ENCODE measurements around the gene GPRC5C. TPM values are rescaled to one million over a fixed set of nuclear protein-coding genes. Genes with fewer than 3 reads are reported as not detected.

GPRC5C gene
- total RNA-seq, 1 donor: 2.9 TPM

DNA sequence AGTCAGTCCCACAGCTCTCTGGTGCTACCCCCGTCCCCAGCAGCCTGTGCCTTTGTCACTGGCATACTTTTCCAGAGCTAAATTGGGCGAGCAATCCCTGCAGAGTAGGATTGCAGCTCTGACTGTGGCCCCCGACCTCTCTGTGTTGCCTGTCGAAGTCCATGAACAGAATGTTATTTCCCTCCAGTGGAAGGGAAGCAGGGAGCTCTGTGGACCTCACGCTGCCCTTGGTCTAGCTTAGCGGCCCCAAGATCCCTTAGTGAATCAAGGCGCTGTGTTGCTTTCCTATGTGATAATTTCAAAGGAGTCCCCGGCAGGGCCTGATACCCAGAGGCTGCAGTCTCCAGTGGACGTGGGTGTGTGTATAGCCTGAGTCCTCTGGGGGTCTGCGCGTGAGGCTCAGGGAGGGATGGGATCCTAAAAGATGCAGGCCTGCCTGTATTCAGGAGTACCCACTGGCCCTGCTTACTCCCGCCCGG lies 19.1 kb downstream of the GPRC5C start:
- no peaks in the 10 kb centered on the region for H3K36me3 ChIP-seq (ENCODE audit: insufficient read depth, low read length)
- H3K4me2 ChIP-seq (ENCODE audit: insufficient read depth, low read length): no peak overlapping the region
- peaks cover 4% of the 10 kb centered on the region for H3K4me1 ChIP-seq (ENCODE audit: insufficient read depth, low read length)
- peak; percentile 74 for DNase-seq (ENCODE audit: insufficient read length, low spot score, missing footprints)
- H3K27ac ChIP-seq (ENCODE audit: low read depth, low read length): no peak overlapping the region
- H3K79me2 ChIP-seq (ENCODE audit: insufficient read depth, low read length): no peaks in the 10 kb centered on the region
- TF ChIP-seq, protein P1, sequence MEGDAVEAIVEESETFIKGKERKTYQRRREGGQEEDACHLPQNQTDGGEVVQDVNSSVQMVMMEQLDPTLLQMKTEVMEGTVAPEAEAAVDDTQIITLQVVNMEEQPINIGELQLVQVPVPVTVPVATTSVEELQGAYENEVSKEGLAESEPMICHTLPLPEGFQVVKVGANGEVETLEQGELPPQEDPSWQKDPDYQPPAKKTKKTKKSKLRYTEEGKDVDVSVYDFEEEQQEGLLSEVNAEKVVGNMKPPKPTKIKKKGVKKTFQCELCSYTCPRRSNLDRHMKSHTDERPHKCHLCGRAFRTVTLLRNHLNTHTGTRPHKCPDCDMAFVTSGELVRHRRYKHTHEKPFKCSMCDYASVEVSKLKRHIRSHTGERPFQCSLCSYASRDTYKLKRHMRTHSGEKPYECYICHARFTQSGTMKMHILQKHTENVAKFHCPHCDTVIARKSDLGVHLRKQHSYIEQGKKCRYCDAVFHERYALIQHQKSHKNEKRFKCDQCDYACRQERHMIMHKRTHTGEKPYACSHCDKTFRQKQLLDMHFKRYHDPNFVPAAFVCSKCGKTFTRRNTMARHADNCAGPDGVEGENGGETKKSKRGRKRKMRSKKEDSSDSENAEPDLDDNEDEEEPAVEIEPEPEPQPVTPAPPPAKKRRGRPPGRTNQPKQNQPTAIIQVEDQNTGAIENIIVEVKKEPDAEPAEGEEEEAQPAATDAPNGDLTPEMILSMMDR (IDR thresholded peaks at IDR 0.05; ENCODE audit: extremely low read depth, low read depth, low read length): no peak
- no peaks in the 10 kb centered on the region for H4K20me1 ChIP-seq (ENCODE audit: insufficient read depth, low read length)
- no peak overlapping the region for H2AFZ ChIP-seq (ENCODE audit: low read length)
- H3K27me3 ChIP-seq (ENCODE audit: insufficient read depth, low read length): peaks cover 10% of the 10 kb centered on the region
- H3K4me3 ChIP-seq (ENCODE audit: insufficient read depth, low read length): no peak overlapping the region
- H3K9me3 ChIP-seq (ENCODE audit: low read depth, low read length): no peaks in the 10 kb centered on the region

DNA sequence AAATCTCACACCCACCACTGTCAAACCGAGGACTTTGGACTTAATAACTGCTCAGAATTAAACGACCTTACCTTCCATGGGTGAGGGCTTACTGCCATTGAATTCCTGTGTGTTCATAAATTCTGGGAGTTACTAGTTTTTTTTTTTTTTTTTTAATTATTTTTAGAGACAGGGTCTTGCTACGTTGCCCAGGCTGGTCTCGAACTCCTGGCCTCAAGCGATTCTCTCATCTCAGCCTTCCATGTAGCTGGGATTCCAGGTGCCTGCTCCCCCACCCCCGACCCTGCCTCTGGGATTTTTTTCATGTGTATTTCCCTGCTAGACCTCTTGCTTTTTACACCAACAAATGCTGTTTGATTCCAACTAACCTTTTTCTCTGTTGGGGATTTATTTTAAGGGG lies 19.7 kb downstream of the GPRC5C start:
- Histone ChIP-seq H3K4me3 (ENCODE audit: insufficient read depth, low read length) (no peak overlapping the region), H3K79me2 (ENCODE audit: insufficient read depth, low read length) (no peaks in the 10 kb centered on the region), H3K27ac (ENCODE audit: low read depth, low read length) (no peak overlapping the region), H4K20me1 (ENCODE audit: insufficient read depth, low read length) (no peaks in the 10 kb centered on the region), H3K27me3 (ENCODE audit: insufficient read depth, low read length) (peaks cover 10% of the 10 kb centered on the region), H3K4me1 (ENCODE audit: insufficient read depth, low read length) (peaks cover 4% of the 10 kb centered on the region), H3K9me3 (ENCODE audit: low read depth, low read length) (no peaks in the 10 kb centered on the region), H3K4me2 (ENCODE audit: insufficient read depth, low read length) (no peak overlapping the region), H3K36me3 (ENCODE audit: insufficient read depth, low read length) (no peaks in the 10 kb centered on the region), H2AFZ (ENCODE audit: low read length) (no peak overlapping the region)
- TF ChIP-seq, protein P1 (IDR thresholded peaks at IDR 0.05; ENCODE audit: extremely low read depth, low read depth, low read length): no peak
- DNase-seq (ENCODE audit: insufficient read length, low spot score, missing footprints): no peak

DNA sequence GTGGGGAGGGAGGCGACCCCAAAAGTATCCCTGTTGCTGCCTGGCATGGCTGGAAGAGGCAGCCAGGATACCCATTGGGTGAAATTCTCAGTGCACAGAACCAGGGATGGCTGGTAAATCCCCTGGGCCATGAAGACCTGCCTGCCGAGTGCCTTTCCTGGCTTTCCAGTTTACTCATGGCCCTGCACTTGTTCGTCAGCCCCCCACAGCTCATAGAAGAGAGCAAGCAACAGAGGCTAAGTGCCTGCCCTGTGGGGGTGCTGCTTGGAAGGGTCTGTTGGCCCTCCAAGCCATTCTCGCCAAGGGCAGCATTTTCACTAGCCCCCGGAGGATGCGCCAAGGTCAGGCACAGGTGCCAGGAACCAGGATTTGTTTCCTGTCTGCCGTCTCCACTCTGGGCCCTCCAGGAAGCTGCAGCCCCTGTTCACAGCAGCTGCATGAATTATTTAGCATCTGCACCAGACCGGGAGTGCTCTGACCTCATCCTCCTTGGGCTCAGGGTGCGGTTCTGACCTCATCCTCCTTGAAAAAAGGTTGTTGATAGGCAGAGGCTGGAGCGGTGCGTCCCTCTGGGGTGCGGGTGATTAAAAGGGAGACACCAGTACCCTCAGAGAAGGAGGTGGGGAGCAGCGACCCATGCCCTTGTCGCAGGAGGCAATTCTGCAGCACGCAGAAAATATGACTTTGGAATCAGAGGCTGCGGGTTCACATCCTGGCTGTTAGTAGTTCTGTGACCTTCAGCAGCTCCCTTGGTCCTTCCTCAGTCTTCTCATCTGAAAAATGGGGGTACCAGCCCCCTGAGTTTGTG lies 20.3 kb downstream of the GPRC5C start:
- TF ChIP-seq, protein P1 (IDR thresholded peaks at IDR 0.05; ENCODE audit: extremely low read depth, low read depth, low read length): no peak
- H3K4me1 ChIP-seq (ENCODE audit: insufficient read depth, low read length): peaks cover 4% of the 10 kb centered on the region
- no peak overlapping the region for H3K4me3 ChIP-seq (ENCODE audit: insufficient read depth, low read length)
- no peaks in the 10 kb centered on the region for H3K9me3 ChIP-seq (ENCODE audit: low read depth, low read length)
- no peaks in the 10 kb centered on the region for H3K36me3 ChIP-seq (ENCODE audit: insufficient read depth, low read length)
- no peak overlapping the region for H3K4me2 ChIP-seq (ENCODE audit: insufficient read depth, low read length)
- H3K79me2 ChIP-seq (ENCODE audit: insufficient read depth, low read length): no peaks in the 10 kb centered on the region
- peak; percentile 66 for DNase-seq (ENCODE audit: insufficient read length, low spot score, missing footprints)
- peaks cover 10% of the 10 kb centered on the region for H3K27me3 ChIP-seq (ENCODE audit: insufficient read depth, low read length)
- no peaks in the 10 kb centered on the region for H4K20me1 ChIP-seq (ENCODE audit: insufficient read depth, low read length)
- no peak overlapping the region for H2AFZ ChIP-seq (ENCODE audit: low read length)
- H3K27ac ChIP-seq (ENCODE audit: low read depth, low read length): no peak overlapping the region

DNA sequence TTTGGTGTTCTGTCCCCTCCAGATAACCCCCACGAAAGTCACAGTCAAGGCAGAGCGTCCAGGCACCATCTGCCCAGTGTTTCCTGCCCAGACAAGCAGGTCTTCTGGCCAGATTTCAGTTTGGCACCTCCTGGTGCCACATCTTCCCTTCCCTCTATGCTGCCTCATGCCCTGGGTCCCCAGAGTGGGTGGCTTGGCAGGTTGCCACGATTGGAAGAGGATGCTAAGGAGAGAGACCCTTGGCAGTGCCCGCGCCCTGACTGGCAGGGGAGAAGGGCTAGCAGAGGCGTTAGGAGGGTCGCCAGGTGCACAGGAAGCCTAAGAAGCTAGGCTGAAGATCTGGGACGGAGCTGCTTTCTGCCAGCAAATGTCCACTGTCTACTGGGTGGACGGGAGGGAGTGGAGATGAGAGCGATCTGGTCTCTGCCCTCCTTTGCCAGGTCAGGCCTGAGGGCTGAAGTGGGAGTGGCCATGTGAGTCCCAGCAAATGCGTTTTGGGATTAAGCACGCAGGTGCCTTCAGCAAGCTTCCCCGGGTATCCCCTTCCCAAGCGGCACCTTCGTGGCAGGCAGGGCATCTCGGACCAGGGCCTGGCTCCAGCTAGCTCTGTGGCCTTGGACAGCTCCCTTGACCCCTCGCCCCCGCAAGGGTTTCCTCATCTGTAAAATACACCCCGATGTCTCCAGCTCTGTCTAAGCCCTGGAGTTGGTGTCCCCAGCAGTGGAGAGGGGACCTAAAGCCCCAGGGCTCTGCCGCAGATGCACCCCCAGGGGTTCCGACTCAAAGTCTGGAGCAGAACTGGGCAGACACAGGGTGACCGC lies 21.2 kb downstream of the GPRC5C start:
- Histone ChIP-seq H3K27ac (ENCODE audit: low read depth, low read length) (no peak overlapping the region), H3K36me3 (ENCODE audit: insufficient read depth, low read length) (no peaks in the 10 kb centered on the region), H3K4me1 (ENCODE audit: insufficient read depth, low read length) (peaks cover 4% of the 10 kb centered on the region), H2AFZ (ENCODE audit: low read length) (no peak overlapping the region), H3K4me3 (ENCODE audit: insufficient read depth, low read length) (no peak overlapping the region), H3K4me2 (ENCODE audit: insufficient read depth, low read length) (no peak overlapping the region), H4K20me1 (ENCODE audit: insufficient read depth, low read length) (no peaks in the 10 kb centered on the region), H3K27me3 (ENCODE audit: insufficient read depth, low read length) (peaks cover 10% of the 10 kb centered on the region), H3K79me2 (ENCODE audit: insufficient read depth, low read length) (no peaks in the 10 kb centered on the region), H3K9me3 (ENCODE audit: low read depth, low read length) (no peaks in the 10 kb centered on the region)
- DNase-seq (ENCODE audit: insufficient read length, low spot score, missing footprints): peak; percentile 80
- TF ChIP-seq, protein P1 (IDR thresholded peaks at IDR 0.05; ENCODE audit: extremely low read depth, low read depth, low read length): no peak
